ENCODE data around the gene AHDC1. TPM values are rescaled to one million over a fixed set of nuclear protein-coding genes. Genes with fewer than 3 reads are reported as not detected.

Gene AHDC1
- total and polyA plus RNA-seq, 2 of the 13 experiments (the other 11 are each of a cell fraction or from before 2014, with no cell fraction given), result 1.0 to 2.7 TPM

DNA sequence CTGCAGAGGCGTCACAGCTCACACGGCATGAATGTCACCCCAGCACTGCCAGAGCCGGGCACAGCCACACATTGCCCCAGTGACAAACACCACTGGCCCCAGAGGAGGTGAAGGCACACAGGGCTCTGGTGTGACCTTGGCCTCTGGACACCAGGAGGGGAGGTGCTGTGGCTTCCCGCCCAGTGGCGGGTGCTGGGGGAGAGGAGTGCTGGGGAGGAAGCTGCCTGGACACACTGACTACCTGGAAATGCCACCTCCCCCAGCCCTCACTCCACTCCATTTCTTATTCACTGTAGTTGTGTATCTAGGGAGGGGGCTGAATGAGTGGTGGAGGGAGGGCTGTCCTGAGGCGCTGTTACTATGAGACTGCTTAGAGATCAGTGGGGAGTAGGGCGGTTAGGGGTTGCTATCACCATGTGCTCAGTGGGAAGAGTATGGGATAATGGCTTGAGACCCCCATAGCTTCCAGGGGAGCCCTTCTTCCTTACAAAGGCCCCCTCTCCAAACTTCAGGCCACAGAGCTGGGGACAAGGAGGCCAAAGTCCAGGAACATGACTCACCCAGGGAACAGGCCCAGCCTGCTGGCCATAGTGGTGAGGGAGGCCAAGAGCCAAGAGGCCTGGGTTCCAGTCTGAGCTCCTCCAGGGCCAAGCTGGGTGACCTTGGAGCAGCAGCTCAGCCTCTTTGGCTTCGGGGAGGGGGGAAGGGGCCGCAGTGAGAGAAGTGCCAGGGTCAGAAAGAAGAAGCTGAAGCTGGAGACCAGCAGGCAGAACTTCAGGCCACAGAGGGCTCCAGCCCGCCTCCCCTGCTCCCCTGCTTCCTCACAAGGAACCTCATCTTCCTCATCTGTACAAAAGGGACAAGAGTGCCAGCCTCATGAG is 40.1 kb downstream of the AHDC1 start (continued):
- TF ChIP-seq ZNF180 (CRISPR knock-in tag; IDR thresholded peaks at IDR 0.05; ENCODE audit: borderline replicate concordance, low read depth) (peak; percentile 79; the same call in 1 of the 2 replicates), PHF20 (CRISPR knock-in tag; IDR thresholded peaks at IDR 0.05) (no peak), CCDC6 (CRISPR knock-in tag; IDR thresholded peaks at IDR 0.05) (peak; percentile 46; the same call in 1 of the 2 replicates), ZNF34 (CRISPR knock-in tag; IDR thresholded peaks at IDR 0.05; ENCODE audit: borderline replicate concordance) (no peak), CBFB (CRISPR knock-in tag; IDR thresholded peaks at IDR 0.05) (peak; percentile 90), ZBTB7A (CRISPR knock-in tag; IDR thresholded peaks at IDR 0.05) (peak; percentile 81; the same call in 1 of the 2 replicates), ZFP37 (CRISPR knock-in tag; IDR thresholded peaks at IDR 0.05; ENCODE audit: borderline replicate concordance) (0 out of 2 replicates have a peak, but pooled peaks have one; percentile 30), CHD4 (IDR thresholded peaks at IDR 0.05; ENCODE audit: borderline replicate concordance, low read length) (peak; percentile 73; the same call in 1 of the 2 replicates), ZNF768 (CRISPR knock-in tag; IDR thresholded peaks at IDR 0.05) (peak; percentile 59), ZNF713 (CRISPR knock-in tag; IDR thresholded peaks at IDR 0.05) (no peak), HOXA3 (CRISPR knock-in tag; IDR thresholded peaks at IDR 0.05) (peak; percentile 93), SP1 (IDR thresholded peaks at IDR 0.05) (no peak), SP1 (CRISPR knock-in tag; IDR thresholded peaks at IDR 0.05) (peak; percentile 74), TEAD3 (CRISPR knock-in tag; optimal IDR thresholded peaks at IDR 0.05; ENCODE audit: borderline replicate concordance) (peak; percentile 71), GABPA (IDR thresholded peaks at IDR 0.05; ENCODE audit: low read depth, low read length) (no peak), GABPA (CRISPR knock-in tag; IDR thresholded peaks at IDR 0.05; ENCODE audit: low read depth) (peak; percentile 68)
- TF ChIP-seq, protein P1, sequence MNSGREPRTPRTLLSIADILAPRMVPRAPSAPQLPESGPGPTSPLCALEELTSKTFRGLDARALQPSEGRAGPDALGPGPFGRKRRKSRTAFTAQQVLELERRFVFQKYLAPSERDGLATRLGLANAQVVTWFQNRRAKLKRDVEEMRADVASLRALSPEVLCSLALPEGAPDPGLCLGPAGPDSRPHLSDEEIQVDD (CRISPR knock-in tag; IDR thresholded peaks at IDR 0.05; ENCODE audit: borderline replicate concordance), result no peak
- TF ChIP-seq, protein P2, sequence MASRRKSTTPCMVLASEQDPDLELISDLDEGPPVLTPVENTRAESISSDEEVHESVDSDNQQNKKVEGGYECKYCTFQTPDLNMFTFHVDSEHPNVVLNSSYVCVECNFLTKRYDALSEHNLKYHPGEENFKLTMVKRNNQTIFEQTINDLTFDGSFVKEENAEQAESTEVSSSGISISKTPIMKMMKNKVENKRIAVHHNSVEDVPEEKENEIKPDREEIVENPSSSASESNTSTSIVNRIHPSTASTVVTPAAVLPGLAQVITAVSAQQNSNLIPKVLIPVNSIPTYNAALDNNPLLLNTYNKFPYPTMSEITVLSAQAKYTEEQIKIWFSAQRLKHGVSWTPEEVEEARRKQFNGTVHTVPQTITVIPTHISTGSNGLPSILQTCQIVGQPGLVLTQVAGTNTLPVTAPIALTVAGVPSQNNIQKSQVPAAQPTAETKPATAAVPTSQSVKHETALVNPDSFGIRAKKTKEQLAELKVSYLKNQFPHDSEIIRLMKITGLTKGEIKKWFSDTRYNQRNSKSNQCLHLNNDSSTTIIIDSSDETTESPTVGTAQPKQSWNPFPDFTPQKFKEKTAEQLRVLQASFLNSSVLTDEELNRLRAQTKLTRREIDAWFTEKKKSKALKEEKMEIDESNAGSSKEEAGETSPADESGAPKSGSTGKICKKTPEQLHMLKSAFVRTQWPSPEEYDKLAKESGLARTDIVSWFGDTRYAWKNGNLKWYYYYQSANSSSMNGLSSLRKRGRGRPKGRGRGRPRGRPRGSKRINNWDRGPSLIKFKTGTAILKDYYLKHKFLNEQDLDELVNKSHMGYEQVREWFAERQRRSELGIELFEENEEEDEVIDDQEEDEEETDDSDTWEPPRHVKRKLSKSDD (CRISPR knock-in tag; IDR thresholded peaks at IDR 0.05; ENCODE audit: low read depth), result peak; percentile 91; the same call in 1 of the 2 replicates
- TF ChIP-seq, protein P3, sequence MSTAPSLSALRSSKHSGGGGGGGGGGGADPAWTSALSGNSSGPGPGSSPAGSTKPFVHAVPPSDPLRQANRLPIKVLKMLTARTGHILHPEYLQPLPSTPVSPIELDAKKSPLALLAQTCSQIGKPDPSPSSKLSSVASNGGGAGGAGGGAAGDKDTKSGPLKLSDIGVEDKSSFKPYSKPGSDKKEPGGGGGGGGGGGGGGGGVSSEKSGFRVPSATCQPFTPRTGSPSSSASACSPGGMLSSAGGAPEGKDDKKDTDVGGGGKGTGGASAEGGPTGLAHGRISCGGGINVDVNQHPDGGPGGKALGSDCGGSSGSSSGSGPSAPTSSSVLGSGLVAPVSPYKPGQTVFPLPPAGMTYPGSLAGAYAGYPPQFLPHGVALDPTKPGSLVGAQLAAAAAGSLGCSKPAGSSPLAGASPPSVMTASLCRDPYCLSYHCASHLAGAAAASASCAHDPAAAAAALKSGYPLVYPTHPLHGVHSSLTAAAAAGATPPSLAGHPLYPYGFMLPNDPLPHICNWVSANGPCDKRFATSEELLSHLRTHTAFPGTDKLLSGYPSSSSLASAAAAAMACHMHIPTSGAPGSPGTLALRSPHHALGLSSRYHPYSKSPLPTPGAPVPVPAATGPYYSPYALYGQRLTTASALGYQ (CRISPR knock-in tag; IDR thresholded peaks at IDR 0.05), result peak; percentile 65; the same call in 1 of the 2 replicates
- TF ChIP-seq, protein P4, sequence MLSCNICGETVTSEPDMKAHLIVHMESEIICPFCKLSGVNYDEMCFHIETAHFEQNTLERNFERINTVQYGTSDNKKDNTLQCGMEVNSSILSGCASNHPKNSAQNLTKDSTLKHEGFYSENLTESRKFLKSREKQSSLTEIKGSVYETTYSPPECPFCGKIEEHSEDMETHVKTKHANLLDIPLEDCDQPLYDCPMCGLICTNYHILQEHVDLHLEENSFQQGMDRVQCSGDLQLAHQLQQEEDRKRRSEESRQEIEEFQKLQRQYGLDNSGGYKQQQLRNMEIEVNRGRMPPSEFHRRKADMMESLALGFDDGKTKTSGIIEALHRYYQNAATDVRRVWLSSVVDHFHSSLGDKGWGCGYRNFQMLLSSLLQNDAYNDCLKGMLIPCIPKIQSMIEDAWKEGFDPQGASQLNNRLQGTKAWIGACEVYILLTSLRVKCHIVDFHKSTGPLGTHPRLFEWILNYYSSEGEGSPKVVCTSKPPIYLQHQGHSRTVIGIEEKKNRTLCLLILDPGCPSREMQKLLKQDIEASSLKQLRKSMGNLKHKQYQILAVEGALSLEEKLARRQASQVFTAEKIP (CRISPR knock-in tag; IDR thresholded peaks at IDR 0.05; ENCODE audit: borderline replicate concordance), result no peak
- TF ChIP-seq, protein P5, sequence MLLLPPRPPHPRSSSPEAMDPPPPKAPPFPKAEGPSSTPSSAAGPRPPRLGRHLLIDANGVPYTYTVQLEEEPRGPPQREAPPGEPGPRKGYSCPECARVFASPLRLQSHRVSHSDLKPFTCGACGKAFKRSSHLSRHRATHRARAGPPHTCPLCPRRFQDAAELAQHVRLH (CRISPR knock-in tag; IDR thresholded peaks at IDR 0.05; ENCODE audit: borderline replicate concordance, low read depth), result peak; percentile 97; the same call in 1 of the 2 replicates
- TF ChIP-seq, protein P6, sequence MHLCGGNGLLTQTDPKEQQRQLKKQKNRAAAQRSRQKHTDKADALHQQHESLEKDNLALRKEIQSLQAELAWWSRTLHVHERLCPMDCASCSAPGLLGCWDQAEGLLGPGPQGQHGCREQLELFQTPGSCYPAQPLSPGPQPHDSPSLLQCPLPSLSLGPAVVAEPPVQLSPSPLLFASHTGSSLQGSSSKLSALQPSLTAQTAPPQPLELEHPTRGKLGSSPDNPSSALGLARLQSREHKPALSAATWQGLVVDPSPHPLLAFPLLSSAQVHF (CRISPR knock-in tag; IDR thresholded peaks at IDR 0.05), result no peak

Data from HepG2 (cell line).